HCT116 (cell line): ENCODE results near the gene ATP6AP1. TPM values are rescaled to one million over a fixed set of nuclear protein-coding genes. Genes with fewer than 3 reads are reported as not detected.

Experiments
- ATAC-seq: fragments of 200-7000 bp; cut with Tn5 transposase; 2 replicates; pipeline ENCODE4 v1.9.1; 2020; ENCODE audit warnings: mild to moderate bottlenecking, moderate library complexity
- BruUV-seq: library from RNA; stranded (reverse); fragments of 400-500 nt; replicated peaks from 2 replicates; lab custom pipeline; 2021; lab: Mats Ljungman, UMichigan
- CTCF ChIA-PET: fragments of 300-600 bp; sonication (Branson Sonifier 250); formaldehyde crosslinking; loops from one replicate; lab custom pipeline; 2021; ENCODE audit warnings: antibody characterized with exemption; lab: Charles Lee
- POLR2A ChIA-PET: fragments of 300-600, 350-600 bp; sonication (Branson Sonifier 250); formaldehyde crosslinking; loops from one replicate; lab custom pipeline; 2021; ENCODE audit warnings: antibody characterized with exemption; lab: Charles Lee
- RAD21 ChIA-PET, 2 experiments: fragments of 300-600 bp; sonication (Branson Sonifier 250); formaldehyde crosslinking; loops; one replicate each; lab custom pipeline; 2023; ENCODE audit warnings: low total read pairs in 2 of 2; ENCODE audit not compliant: uncharacterized antibody in 2 of 2, unreplicated experiment in 2 of 2, low non-redundant PET in 1 of 2; lab: Charles Lee
- DNase-seq: peaks from one replicate; pipeline ENCODE4 v3.0.0-alpha.2; 2010; ENCODE audit warnings: low read depth, low spot score
- H2AFZ ChIP-seq: fragments of 200-600 bp; shearing (Covaris generic), sonication (generic); 2 replicates; pipeline ENCODE4 v1.6.1; 2017; ENCODE audit warnings: low read depth, mixed run types, mixed read lengths, antibody characterized with exemption, low read length; ENCODE audit not compliant: poor library complexity, severe bottlenecking
- H3K27ac ChIP-seq: 2 replicates; pipeline ENCODE4 v1.5.1; 2012; ENCODE audit warnings: low read depth, low read length
- H3K27me3 ChIP-seq: fragments of 200-600 bp; sonication (generic); 2 replicates; pipeline ENCODE4 v1.6.1; 2016; ENCODE audit warnings: mixed run types, low read length, mixed read lengths; ENCODE audit not compliant: insufficient read depth
- H3K36me3 ChIP-seq, 2 experiments: fragments of 200-500 bp in 1 of 2; fragments of 200-600 bp in 1 of 2; sonication (Bioruptor generic) in 1 of 2; sonication (generic) in 1 of 2; 2 replicates each; pipeline versions ENCODE4 v1.5.1 to v1.6.1; 2014 to 2016; ENCODE audit warnings: low read length in 2 of 2, inconsistent platforms in 1 of 2, mixed read lengths in 1 of 2, mixed run types in 1 of 2; ENCODE audit not compliant: insufficient read depth in 2 of 2, control insufficient read depth in 1 of 2
- H3K4me1 ChIP-seq, 2 experiments: fragments of 200-600 bp in 1 of 2; sonication (generic) in 1 of 2; 2 replicates each; pipeline versions ENCODE4 v1.5.1 to v1.6.1; 2012 to 2017; ENCODE audit warnings: low read length in 2 of 2, inconsistent platforms in 1 of 2, mild to moderate bottlenecking in 1 of 2, mixed read lengths in 1 of 2, mixed run types in 1 of 2, moderate library complexity in 1 of 2; ENCODE audit not compliant: insufficient read depth in 2 of 2, control insufficient read depth in 1 of 2
- H3K4me2 ChIP-seq: fragments of 200-600 bp; sonication (generic); 2 replicates; pipeline ENCODE4 v1.6.1; 2017; ENCODE audit warnings: mixed run types, low read length, mixed read lengths
- H3K4me3 ChIP-seq, 2 experiments: fragments of 200-600 bp in 1 of 2; sonication (generic) in 1 of 2; replicated peaks in 1 of 2; 2 replicates each; pipeline ENCODE4 v1.5.1; 2011 to 2016; ENCODE audit warnings: low read length in 2 of 2, control low read depth in 1 of 2, low read depth in 1 of 2, mild to moderate bottlenecking in 1 of 2, mixed read lengths in 1 of 2, mixed run types in 1 of 2
- H3K79me2 ChIP-seq: fragments of 200-600 bp; sonication (generic); 2 replicates; pipeline ENCODE4 v1.6.1; 2017; ENCODE audit warnings: mild to moderate bottlenecking, mixed run types, low read length, moderate library complexity, mixed read lengths; ENCODE audit not compliant: insufficient read depth
- H3K9ac ChIP-seq: fragments of 200-600 bp; sonication (generic); 2 replicates; pipeline ENCODE4 v1.6.1; 2016; ENCODE audit warnings: low read length, mixed read lengths
- H3K9me2 ChIP-seq: fragments of 200-600 bp; sonication (generic), shearing (Covaris generic); 2 replicates; pipeline ENCODE4 v1.6.1; 2017; ENCODE audit warnings: mixed run types, mild to moderate bottlenecking, moderate library complexity; ENCODE audit not compliant: insufficient read depth
- H3K9me3 ChIP-seq, 2 experiments: fragments of 200-500 bp in 1 of 2; fragments of 200-600 bp in 1 of 2; sonication (Bioruptor generic) in 1 of 2; sonication (generic) in 1 of 2; 2 replicates each; pipeline ENCODE4 v1.6.1; 2014 to 2017; ENCODE audit warnings: low read length in 2 of 2, mixed read lengths in 2 of 2, inconsistent platforms in 1 of 2, low read depth in 1 of 2, mild to moderate bottlenecking in 1 of 2, mixed run types in 1 of 2, moderate library complexity in 1 of 2; ENCODE audit not compliant: control insufficient read depth in 1 of 2, insufficient read depth in 1 of 2
- H4K20me1 ChIP-seq: fragments of 200-600 bp; sonication (generic), shearing (Covaris generic); 2 replicates; pipeline ENCODE4 v1.6.1; 2017; ENCODE audit warnings: mixed run types, mild to moderate bottlenecking, moderate library complexity; ENCODE audit not compliant: insufficient read depth
- CBX3 ChIP-seq: IDR thresholded peaks from 2 replicates; pipeline ENCODE4 v1.6.1; 2012; ENCODE audit warnings: low read depth
- CEBPB ChIP-seq: IDR thresholded peaks from 2 replicates; pipeline ENCODE4 v1.6.1; 2012; ENCODE audit warnings: low read depth
- EGR1 ChIP-seq: IDR thresholded peaks from 2 replicates; pipeline ENCODE4 v1.6.1; 2012; ENCODE audit warnings: low read depth
- ELF1 ChIP-seq: IDR thresholded peaks from 2 replicates; pipeline ENCODE4 v1.6.1; 2012; ENCODE audit warnings: low read depth, borderline replicate concordance
- EZH2phosphoT487 ChIP-seq: fragments of 200-600 bp; IDR thresholded peaks from 2 replicates; pipeline ENCODE4 v1.6.1; 2018; ENCODE audit warnings: antibody characterized with exemption, borderline replicate concordance
- RAD21 ChIP-seq: IDR thresholded peaks from 2 replicates; pipeline ENCODE4 v1.6.1; 2012; ENCODE audit warnings: low read depth, mild to moderate bottlenecking
- SRF ChIP-seq: IDR thresholded peaks from 2 replicates; pipeline ENCODE4 v1.6.1; 2012; ENCODE audit warnings: low read depth
- ZFX ChIP-seq: fragments of 450-650 bp; IDR thresholded peaks from 2 replicates; pipeline ENCODE4 v1.6.1; 2017
- intact Hi-C: fragments of 100-400 bp; cut with micrococcal nuclease; formaldehyde crosslinking; loops from 2 replicates; pipeline ENCODE4 v1.10.0; 2022
- total RNA-seq: library from RNA; stranded (reverse); gene quantifications from one replicate; pipeline ENCODE4 v1.2.1, GENCODE V29; 2021; ENCODE audit not compliant: unreplicated experiment
- TF ChIP-seq, protein P1 (sequence below): IDR thresholded peaks from 2 replicates; pipeline ENCODE4 v1.6.1; 2012
- TF ChIP-seq, protein P2 (sequence below): IDR thresholded peaks from 2 replicates; pipeline ENCODE4 v1.6.1; 2012; ENCODE audit warnings: low read depth
- TF ChIP-seq, protein P3 (sequence below): IDR thresholded peaks from 2 replicates; pipeline ENCODE4 v1.6.1; 2012

ATP6AP1 gene
- total RNA-seq, 1 experiment from 2014 or later: 53.4 TPM

DNA sequence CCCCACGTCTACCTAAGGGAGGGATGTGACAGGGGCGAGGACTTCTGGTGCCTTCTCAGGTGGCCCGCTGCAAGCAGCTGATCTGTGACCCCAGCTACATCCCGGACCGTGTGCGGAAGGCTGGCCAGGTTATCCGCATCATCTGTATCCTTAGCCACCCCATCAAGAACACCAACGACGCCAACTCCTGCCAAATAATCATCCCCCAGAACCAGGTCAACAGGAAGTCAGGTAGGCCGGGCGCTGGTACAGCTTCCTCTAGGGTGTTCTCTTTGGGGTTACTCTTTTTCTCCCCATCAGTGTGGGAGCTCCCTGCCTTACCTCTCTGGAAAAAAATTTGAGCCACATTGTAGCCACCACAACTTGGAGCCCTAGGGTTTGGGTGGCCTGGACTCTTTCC is 13.1 kb downstream of the ATP6AP1 start:
- intact Hi-C loops: loop anchor here (5.0 kb wide), 1 partner anchor 36 kb away; the partner anchor contains the start of gene LAGE3
- POLR2A ChIA-PET: no interaction called here

More for the DNA sequence above, 13.1 kb downstream of the ATP6AP1 start:
- CTCF ChIA-PET: no interaction called here
- BruUV-seq: no TSS peak
- no peak overlapping the region for H3K4me3 ChIP-seq
- no peak overlapping the region for H3K4me2 ChIP-seq
- no peak overlapping the region for H3K27ac ChIP-seq
- no peaks in the 10 kb centered on the region for H3K9me3 ChIP-seq
- DNase-seq: no peak
- TF ChIP-seq ZFX (no peak), ELF1 (no peak), EGR1 (no peak), CEBPB (no peak), EZH2phosphoT487 (no peak), RAD21 (no peak), CBX3 (no peak), SRF (no peak)
- TF ChIP-seq, protein P1, sequence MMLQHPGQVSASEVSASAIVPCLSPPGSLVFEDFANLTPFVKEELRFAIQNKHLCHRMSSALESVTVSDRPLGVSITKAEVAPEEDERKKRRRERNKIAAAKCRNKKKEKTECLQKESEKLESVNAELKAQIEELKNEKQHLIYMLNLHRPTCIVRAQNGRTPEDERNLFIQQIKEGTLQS: no peak
- TF ChIP-seq, protein P2, sequence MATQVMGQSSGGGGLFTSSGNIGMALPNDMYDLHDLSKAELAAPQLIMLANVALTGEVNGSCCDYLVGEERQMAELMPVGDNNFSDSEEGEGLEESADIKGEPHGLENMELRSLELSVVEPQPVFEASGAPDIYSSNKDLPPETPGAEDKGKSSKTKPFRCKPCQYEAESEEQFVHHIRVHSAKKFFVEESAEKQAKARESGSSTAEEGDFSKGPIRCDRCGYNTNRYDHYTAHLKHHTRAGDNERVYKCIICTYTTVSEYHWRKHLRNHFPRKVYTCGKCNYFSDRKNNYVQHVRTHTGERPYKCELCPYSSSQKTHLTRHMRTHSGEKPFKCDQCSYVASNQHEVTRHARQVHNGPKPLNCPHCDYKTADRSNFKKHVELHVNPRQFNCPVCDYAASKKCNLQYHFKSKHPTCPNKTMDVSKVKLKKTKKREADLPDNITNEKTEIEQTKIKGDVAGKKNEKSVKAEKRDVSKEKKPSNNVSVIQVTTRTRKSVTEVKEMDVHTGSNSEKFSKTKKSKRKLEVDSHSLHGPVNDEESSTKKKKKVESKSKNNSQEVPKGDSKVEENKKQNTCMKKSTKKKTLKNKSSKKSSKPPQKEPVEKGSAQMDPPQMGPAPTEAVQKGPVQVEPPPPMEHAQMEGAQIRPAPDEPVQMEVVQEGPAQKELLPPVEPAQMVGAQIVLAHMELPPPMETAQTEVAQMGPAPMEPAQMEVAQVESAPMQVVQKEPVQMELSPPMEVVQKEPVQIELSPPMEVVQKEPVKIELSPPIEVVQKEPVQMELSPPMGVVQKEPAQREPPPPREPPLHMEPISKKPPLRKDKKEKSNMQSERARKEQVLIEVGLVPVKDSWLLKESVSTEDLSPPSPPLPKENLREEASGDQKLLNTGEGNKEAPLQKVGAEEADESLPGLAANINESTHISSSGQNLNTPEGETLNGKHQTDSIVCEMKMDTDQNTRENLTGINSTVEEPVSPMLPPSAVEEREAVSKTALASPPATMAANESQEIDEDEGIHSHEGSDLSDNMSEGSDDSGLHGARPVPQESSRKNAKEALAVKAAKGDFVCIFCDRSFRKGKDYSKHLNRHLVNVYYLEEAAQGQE: no peak
- TF ChIP-seq, protein P3, sequence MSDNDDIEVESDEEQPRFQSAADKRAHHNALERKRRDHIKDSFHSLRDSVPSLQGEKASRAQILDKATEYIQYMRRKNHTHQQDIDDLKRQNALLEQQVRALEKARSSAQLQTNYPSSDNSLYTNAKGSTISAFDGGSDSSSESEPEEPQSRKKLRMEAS: no peak
- TF ChIP-seq, all 23 proteins: peak for 0
- Histone ChIP-seq H2AFZ (no peak overlapping the region), H3K9me2 (no peaks in the 10 kb centered on the region), H3K9ac (no peak overlapping the region), H3K27me3 (no peaks in the 10 kb centered on the region), H3K79me2 (peaks cover 37% of the 10 kb centered on the region), H3K4me1 (peaks cover 6 to 26% of the 10 kb centered on the region in 2 experiments; a peak in 3 of 4 replicates), H3K36me3 (no peaks in the 10 kb centered on the region; a peak in 1 of 4 replicates), H4K20me1 (no peaks in the 10 kb centered on the region)
- RAD21 ChIA-PET: no interaction called here
- no peak for ATAC-seq
